NCI-H524 (cell line): ENCODE measurements around the gene EEF1AKMT4.
A peak's percentile ranks its signal among the peaks of the same experiment; 100 is the strongest.

ENCODE experiments used
- DNase-seq, 2 experiments: peaks; one replicate each; lab custom pipeline; 2025; lab: John Stamatoyannopoulos, UW

The EEF1AKMT4 gene

DNA sequence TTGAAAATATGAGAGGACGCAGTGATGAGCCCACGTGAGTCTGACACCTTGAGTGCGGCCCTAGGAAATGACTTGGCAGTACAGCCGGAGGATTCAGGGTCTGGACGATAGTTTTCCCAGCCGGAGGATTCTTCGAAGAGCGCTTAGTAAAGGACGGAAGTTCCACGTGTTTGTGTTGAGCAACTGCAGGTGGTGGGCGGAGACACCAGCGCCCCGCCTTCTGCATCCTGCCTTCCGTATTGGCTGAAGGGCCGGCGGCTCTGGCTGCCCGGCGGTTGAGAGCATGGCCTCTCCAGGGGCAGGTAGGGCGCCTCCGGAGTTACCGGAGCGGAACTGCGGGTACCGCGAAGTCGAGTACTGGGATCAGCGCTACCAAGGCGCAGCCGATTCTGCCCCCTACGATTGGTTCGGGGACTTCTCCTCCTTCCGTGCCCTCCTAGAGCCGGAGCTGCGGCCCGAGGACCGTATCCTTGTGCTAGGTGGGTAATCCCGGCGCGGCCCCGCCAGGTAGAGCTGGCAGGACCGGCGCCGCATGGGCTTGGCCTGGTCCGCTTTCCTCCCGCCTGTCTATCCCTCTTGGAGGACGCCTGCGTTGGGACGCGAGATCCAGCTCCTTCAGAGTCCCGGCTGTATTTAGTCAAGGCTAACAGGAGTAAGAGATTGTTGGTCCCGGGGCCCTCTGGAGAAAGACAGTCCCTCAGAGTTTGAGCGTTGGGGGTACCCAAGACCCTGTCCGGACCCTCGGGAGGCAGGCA is at the start of gene EEF1AKMT4:
Gene EEF1AKMT4, plus strand, starts transcription at position 261 of the 755 bp plus-strand sequence. Its CDS starts 23 bp downstream, at position 284.
- peak; percentile 99 to 100 for DNase-seq

DNA sequence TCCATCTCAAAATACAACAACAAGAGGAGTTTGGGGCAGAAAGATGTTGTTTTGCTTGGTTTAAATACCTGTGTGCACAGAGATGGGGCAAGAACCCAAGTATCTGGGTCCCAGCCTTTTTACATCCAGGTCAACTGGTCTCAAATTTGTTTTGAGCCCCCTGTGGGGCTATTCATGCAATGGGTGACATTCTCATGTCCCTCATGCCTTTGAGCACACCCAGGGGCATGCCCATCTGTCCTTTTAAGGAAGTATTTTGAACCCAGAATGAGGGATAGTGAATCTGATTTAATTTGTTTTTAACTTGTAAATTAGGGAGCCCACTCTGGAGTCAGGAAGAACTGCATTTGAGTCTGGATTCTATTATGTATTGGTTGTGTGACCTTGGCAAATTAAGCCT is 48.6 kb upstream of the EEF1AKMT4 start:
- no peak for DNase-seq

DNA sequence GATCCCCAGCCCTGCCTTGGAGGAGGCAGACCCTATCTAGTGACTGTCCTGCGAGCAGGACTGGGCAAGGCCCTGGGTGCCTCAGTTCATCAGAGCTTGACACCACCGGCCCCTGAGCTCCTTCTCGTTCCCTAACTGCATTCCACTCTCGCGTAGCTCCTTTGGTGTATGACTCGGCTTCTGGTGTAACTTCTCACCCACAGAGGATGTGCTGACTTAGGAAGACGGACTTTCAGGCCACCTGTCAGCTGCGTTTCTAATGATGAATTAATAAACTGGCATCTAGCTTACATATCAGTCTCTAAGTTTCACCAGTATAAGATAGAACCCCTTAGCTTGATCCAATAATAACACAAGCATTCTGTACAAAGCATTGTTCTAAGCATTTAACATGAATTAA is 45.9 kb upstream of the EEF1AKMT4 start:
- no peak for DNase-seq

DNA sequence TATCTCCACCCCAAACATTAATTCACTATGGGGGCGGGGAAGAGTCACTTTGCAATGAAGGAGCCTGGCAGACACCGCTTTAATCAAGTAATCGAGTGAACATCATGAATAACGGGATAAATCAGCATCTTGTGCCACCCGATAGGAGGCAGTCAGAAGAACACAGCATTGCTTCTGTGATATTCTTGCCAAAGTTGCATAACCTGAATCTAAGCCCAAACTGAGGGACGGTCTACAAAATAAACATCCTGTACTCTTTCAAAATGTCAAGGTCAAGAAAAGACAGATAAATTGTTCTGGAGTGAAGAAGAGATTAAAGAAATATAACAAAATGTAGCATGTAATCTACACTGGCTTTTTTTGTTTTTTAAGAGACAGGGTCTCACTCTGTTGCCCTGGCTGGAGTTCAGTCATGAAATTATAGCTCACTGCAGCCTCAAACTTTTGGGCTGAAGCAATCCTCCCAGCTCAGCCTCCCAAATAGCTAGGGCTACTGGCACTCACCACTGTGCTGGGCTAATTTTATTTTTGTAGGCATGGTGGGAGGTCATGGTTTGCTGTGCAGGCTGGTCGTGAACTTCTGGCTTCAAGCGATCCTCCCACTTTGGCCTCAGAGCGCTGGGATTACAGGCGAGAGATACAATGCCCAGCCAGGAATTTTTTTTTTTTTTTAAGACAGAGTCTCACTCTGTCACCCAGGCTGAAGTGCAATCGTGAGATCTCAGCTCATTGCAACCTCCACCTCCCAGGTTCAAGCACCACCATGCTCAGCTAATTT is 40.1 kb upstream of the EEF1AKMT4 start:
- DNase-seq: no peak

DNA sequence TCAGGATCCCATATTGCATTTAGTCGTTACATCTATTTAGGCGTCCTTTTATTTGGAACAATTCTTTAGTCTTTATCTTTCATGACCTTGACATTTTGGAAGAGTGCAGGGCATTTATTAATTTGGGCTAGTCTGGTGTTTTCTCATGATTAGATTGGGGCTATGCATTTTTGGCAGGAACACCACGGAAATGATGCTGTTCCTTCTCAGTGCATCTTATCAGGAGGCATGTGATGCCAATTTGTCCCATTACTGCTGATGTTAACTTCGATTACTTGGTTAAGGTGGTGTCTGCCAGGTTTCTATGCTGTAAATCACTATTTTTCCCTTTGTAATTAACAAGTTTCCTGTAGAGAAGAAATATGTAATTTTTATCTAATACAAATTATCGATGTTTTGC is 38.2 kb upstream of the EEF1AKMT4 start:
- no peak for DNase-seq

DNA sequence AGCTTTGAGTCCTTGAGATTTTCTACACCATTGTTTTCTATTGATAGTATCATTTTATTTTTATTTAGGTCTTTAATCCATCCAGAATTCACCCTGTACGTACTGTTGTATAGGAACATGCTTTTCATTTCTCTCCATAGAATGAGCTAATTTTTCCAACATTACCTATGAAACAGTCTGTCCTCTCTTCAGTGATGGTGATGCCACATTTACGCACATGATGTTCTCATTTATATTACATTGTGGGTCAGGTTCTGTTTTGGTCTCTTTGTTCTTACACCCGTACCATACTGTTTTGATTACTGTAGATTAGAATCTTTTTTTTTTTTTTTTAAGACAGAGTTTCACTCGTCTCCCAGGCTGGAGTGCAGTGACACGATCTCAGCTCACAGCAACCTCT is 37.8 kb upstream of the EEF1AKMT4 start:
- DNase-seq: no peak

DNA sequence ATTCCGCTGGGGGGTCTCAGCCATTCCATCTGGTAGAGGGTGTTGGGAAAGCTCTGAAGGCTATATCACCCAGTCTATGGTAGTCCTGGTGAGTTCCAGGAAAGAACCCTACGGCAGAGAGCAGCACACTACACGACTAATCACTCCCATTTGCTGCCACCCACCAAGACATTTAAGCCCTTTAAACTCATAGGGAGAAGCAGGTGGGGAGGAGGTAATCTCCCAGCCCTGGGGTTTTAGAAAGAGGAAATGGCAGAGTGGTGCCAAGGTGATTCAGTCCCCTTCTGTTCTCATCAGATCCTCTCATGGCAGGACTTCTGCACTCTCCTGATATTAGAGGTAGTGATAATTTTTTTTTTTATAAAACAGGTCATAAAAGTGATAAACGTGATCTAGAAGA is 30.7 kb upstream of the EEF1AKMT4 start:
- peak; percentile 55 to 70 for DNase-seq

DNA sequence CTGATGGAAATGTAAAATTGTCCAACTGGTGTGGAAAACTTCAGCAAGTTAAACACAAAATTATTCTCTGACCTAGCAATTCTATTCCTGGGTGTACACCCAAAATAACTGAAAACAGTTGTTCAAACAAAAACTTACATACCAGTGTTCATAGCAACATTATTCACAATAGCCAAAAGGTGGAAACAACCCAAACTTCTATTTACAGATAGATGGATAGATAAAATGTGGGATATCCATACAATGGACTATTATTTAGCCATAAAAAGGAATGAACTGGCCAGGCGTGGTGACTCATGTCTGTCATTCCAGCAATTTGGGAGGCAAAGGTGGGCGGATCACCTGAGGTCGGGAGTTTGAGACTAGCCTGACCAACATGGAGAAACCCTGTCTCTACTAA is 27.0 kb upstream of the EEF1AKMT4 start:
- no peak for DNase-seq

DNA sequence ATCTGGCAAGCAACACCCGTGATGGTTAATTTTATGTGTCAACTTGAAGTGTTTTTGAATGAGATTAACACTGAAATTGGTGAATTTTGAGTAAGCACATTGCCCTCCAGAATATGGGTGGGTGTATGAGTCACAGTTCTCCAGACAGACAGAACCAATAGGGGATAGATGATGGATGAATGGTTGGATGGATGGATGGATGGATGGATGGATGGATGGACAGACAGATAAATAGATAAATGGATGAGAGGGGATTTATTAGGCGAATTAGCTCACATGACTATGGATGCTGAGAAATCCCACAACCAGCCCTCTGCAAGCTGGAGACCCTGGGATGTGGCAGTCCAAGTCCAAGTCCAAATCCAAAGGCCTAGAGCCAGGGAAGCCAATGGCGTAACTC is 25.5 kb upstream of the EEF1AKMT4 start:
- DNase-seq: no peak

DNA sequence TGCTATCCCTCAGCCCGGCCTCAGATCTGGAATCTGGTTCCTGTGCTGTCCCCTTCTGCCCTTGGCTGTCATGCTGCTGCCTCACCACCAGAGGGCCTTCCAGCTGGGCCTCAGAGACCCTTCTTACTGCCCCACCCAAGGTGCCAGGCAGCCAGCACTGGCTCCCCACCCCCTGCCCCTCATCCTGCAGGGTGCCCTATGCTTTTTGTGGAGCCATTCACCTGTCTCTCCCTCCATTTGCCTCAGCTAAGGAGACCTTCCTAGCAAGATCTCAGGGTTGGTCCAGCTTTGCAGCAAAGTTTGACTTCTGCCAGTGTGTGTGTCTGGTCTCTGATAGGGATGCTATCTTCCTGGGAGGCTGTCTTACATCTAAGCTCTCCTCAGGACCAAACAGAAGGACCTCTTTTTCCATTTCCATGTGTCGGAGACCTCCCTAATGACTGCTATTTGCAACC is 22.0 kb upstream of the EEF1AKMT4 start:
- DNase-seq: peak; percentile 34 to 40

DNA sequence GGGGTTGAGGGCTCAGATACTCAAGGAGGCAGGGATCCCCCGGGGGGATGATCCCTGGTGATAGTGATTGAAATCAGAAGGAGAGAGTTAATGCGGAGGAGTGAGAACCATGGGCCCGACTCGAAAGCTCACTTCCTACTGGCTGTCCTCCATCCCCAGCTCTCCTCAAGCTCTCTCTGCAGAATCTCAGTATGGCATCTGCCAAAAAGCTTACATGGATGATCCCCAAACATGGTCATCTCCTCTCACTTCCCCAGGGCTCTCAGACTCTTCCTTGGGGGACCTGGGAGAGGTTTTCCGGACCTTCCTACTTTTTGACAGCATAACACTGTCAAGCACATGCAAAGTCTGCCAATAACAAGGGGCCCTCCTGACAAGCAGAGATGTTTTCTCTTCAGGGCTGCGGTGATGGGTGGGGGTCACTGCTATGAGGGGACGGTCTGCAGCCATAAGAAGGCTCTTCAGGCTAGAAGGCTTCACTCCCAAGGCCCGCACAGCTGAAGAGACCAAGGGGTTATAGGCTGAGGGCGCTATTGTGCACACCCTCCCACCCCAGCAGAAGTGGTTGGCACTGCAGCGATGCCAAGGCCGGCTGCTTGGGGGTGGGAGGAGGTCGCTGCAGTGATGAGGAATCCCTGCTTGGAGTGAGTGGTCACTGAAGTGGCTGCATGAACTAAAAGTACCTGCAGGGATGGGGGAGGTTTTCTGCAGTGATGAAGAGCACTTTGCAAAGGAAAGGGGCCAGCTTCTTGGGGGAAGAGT is 20.9 kb upstream of the EEF1AKMT4 start:
- peak in 1 of 2 experiments; percentile 40 for DNase-seq

DNA sequence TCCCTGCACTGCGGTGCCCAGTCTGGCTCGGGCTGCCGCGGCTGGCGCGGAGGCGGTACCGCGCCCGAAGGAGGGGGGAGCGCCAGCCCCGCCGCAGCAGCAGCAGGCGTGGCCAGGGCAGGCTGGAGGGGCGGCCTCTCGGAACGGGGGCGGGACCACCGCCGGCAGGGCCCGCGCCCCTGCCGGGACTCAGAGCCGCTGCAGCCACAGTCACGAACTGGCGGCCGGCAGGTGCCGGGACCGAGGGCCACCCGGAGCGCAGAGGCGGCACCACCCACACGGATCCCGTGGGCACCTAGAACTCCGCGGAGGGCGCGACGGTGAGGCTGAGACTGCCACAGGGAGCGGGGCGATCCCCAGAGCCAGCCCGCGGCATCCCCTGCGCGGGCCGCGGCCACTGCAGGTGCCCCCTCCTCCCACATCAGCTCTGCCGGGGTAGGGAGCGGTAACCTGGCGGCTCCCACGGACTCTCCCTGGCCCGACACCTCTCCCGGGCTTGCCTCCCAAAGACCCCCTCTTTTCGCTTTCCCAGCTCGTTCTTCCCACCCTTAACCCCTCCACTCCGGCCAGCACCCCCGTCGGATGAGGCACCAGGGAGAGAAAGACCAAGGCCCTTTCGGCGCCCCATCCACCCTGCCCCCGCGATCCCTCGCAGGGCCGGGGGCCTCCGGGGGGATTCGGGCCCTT is 19.9 kb upstream of the EEF1AKMT4 start, which contains the start of gene VWA5B2:
Gene VWA5B2, plus strand, starts transcription at position 192 of the 687 bp plus-strand sequence. CDS start 944 bp downstream, outside the sequence.
- DNase-seq: peak; percentile 60 to 85

DNA sequence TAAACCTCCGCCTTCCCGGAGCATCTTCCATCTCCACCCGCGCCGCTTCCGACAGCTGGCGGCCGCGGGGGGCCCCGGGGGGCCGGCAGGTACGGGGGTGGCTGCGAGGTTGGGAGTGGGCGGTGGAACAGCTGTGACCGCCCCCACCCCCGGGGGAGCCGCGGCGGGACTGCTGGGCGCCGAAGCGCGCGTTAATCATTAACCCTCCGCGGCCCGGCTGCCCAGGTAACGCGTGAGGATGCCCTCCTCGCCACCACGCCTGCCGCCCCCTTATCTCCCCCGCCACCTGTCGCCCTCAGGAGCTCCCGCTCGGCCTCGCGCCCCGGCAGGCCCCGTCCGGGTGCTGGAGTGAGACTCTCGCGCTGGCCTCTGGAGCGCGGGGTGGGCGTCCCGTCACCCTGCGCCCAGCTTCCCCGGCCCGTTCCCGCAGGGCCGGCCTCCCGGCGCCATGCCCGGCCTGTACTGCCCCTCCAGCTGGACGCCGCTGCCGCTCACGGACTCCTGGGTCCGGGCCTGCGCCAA is 19.3 kb upstream of the EEF1AKMT4 start:
- DNase-seq: peak; percentile 44 to 69

DNA sequence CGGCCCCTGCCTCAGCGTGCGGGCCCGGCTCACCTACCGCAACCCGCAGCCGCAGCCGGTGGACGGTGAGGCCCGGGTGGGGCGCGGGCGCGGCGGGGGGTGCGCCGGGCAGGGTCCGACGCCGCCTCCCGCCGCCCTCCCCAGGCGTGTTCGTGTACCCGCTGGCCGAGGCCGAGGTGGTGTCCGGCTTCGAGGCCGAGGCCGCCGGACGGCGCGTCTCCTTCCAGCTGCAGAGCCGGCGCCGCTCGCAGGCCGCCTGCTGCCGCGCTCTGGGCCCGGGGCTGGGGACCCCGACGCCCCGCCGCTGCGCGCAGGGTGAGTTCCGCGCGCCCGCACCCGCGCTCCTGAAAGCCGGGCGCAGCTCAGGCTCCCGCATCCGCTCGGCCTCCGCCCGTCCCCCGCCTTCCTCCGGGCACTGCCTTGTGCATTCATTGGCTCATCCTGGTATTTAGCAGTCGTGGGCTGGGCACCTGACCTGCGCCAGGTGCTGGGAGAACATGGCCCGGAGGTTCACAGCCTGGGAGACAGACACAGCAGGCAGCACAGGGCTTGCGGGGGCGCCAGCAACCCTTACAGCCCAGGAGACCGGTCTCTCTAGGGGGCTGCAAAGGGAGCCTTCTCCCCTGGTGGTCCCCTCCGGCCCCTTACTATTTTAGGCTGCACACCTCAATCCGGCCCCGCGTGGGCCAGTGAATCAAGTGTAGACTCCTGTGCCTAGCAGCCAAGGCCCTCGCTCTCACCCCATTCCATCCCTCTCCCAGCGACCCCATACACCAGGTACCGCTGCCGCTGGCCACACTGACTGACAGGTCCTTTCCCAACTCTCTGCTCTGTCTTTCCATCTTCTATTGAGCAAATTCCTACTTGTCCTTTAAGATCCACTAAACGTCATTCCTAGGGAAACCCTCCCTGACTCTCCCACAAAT is 18.6 kb upstream of the EEF1AKMT4 start:
- DNase-seq: no peak

DNA sequence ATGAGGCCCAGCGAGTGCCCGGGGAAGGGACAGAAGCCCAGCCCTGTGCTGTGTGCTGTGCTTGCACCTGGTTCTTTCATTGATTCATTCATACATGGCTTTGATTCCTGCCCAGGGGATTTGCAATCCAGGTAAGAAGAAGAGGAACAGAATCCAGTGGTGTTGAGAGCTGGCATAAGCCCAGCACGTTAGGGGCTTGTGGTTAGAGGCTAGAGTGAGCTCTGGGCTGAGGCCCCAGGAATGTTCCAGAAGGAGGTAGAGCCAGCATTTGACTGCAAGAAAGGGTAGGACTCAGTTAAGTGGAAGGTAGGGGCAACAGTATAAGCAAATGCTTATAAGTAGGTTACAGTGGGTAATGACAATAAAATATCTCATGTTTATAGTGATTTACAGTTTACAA is 17.8 kb upstream of the EEF1AKMT4 start:
- DNase-seq: no peak

DNA sequence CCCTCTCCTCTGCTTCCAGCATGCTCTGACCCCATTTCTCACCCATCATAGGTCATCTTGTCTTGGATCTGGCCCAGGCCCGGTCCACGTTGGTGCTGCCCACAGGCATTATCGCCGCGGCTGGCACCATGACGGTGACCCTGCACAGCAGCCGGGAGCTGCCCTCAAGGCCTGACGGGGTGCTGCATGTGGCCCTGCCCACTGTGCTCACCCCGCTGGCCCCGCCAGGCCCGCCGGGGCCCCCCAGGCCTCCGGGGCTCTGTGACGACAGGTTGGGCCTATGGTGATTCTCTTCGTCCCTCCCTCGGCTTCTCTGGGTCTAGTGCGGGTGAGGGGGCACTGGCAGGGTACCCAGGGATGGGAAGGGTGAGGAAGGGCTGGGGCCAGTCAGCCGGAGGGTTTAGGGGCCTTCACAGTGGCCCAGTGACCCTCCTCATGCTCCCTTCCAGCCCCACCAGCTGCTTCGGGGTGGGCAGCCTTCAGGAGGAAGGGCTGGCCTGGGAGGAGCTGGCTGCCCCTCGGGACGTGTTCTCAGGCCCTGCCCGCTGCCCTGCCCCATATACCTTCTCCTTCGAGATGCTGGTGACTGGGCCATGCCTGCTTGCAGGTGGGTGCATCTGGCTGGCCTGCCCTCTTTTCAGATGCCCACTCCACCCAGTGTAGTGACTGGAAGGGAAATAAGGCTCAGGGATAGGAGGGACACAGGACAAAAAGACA is 16.2 kb upstream of the EEF1AKMT4 start:
- DNase-seq: no peak

DNA sequence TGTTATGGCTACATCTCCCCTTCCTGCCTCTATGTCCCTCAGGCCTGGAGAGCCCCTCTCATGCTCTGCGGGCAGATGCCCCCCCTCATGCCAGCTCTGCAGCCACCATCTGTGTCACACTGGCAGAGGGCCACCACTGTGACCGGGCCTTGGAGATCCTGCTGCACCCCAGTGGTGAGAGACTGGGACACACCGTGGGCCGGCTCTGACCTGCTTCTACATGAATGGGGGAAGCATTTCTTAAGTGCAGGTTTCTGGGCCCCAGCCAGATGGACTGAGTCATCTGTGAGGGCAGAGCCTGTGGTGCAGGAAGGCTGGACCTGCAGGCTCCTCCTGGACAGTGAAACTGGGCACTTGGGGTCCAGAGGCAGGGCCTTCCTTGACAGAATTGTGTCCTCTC is 15.2 kb upstream of the EEF1AKMT4 start:
- DNase-seq: peak; percentile 92

DNA sequence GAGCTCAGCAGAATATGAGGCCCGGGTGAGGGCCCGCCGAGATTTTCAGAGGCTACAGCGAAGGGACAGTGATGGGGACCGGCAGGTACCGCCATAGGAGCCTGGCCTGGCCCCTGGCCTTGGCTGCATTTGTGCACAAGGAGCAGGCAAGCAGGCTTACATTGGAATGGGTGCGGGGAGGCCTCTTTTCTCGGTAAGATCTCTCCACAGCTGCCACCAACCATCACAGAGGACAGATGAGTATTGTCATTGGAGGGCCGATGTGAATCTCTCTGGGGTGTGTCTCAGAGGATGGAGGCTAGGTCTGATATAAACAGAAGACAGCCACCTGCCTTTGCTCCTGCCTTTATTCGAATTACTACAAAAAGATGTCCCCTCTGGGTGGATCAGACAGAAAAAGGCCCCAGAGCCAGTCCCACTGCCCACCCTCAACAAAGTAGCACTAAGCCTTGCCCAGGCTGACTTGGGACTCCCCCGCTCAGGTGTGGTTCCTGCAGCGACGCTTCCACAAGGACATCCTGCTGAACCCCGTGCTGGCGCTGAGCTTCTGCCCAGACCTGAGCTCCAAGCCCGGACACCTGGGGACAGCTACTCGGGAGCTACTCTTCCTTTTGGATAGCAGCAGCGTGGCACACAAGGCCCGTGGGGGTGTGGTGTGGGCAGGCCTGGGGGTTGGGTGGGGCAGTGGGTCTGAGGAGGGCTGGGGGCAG is 14.6 kb upstream of the EEF1AKMT4 start:
- peak; percentile 64 to 72 for DNase-seq
